K562 (cell line): ENCODE measurements around the gene PRR14L. TPM values are rescaled to one million over a fixed set of nuclear protein-coding genes. Genes with fewer than 3 reads are reported as not detected.
A peak's percentile ranks its signal among the peaks of the same experiment; 100 is the strongest.

Experiments
- ATAC-seq: fragments of 200-7000 bp; cut with Tn5 transposase; 3 replicates; pipeline ENCODE4 v1.9.1; 2020; ENCODE audit warnings: moderate library complexity
- BruUV-seq: library from RNA; stranded (reverse); fragments of 400-500 nt; replicated peaks from 2 replicates; lab custom pipeline; 2021; lab: Mats Ljungman, UMichigan
- CTCF ChIA-PET: fragments of 300-600 bp; formaldehyde crosslinking; extraction: SDS; loops from one replicate; lab custom pipeline; 2021; ENCODE audit warnings: low intra/inter-chr PET ratio; lab: Yijun Ruan, JAX
- POLR2A ChIA-PET: fragments of 300-600, 350-650 bp; sonication (Branson Sonifier 250); formaldehyde crosslinking; extraction: SDS; loops from one replicate; lab custom pipeline; 2021; ENCODE audit warnings: antibody characterized with exemption, inconsistent platforms; lab: Yijun Ruan, JAX
- DNase-seq, 4 experiments: peaks; one replicate each; pipeline versions ENCODE4 v3.0.0 to v3.0.0-alpha.2; 2011 to 2018; ENCODE audit warnings: low spot score in 3 of 4, mixed read lengths in 3 of 4; ENCODE audit errors: extremely low read depth in 1 of 4
- FAIRE-seq: peaks from 2 replicates; lab custom pipeline; 2011; peaks lifted over from hg19 to GRCh38; lab: Jason Lieb, UNC
- H2AFZ ChIP-seq: 2 replicates; pipeline ENCODE4 v1.6.0; 2011; ENCODE audit warnings: low read depth, low read length, control low read depth, inconsistent platforms
- H3K27ac ChIP-seq: fragments of 200-600 bp; 3 replicates; pipeline ENCODE4 v1.8.0; 2011; ENCODE audit warnings: low read depth, mild to moderate bottlenecking, control low read depth, inconsistent platforms, low read length, moderate library complexity, mixed read lengths; ENCODE audit errors: extremely low read depth
- H3K27me3 ChIP-seq, 2 experiments: fragments of 300-600 bp in 1 of 2; 2 replicates in 1 of 2; 3 replicates in 1 of 2; pipeline versions ENCODE4 v1.6.0 to v1.8.0; 2011; ENCODE audit warnings: inconsistent platforms in 2 of 2, low read length in 2 of 2, mild to moderate bottlenecking in 1 of 2, mixed read lengths in 1 of 2, moderate library complexity in 1 of 2; ENCODE audit not compliant: control insufficient read depth in 2 of 2, insufficient read depth in 2 of 2
- H3K36me3 ChIP-seq: fragments of 300-600 bp; 3 replicates; pipeline ENCODE4 v1.8.0; 2011; ENCODE audit warnings: mild to moderate bottlenecking, low read length, inconsistent platforms; ENCODE audit not compliant: control insufficient read depth, insufficient read depth
- H3K4me1 ChIP-seq, 2 experiments: fragments of 200-600 bp in 1 of 2; replicated peaks in 1 of 2; 2 replicates in 1 of 2; 3 replicates in 1 of 2; pipeline versions ENCODE4 v1.5.1 to v1.8.0; 2011; ENCODE audit warnings: inconsistent platforms in 2 of 2, low read length in 2 of 2, mild to moderate bottlenecking in 1 of 2, mixed read lengths in 1 of 2, moderate library complexity in 1 of 2; ENCODE audit not compliant: control insufficient read depth in 2 of 2, insufficient read depth in 2 of 2
- H3K4me2 ChIP-seq: 2 replicates; pipeline ENCODE4 v1.6.1; 2011; ENCODE audit warnings: low read length, control low read depth, inconsistent platforms, mixed read lengths; ENCODE audit not compliant: insufficient read depth
- H3K4me3 ChIP-seq: fragments of 200-600 bp; sonication (generic), shearing (Covaris generic); 2 replicates; pipeline ENCODE4 v1.5.1; 2016; ENCODE audit warnings: control low read depth, inconsistent platforms
- H3K79me2 ChIP-seq: fragments of 200-600 bp; 3 replicates; pipeline ENCODE4 v1.8.0; 2011; ENCODE audit warnings: low read length, inconsistent platforms; ENCODE audit not compliant: control insufficient read depth, insufficient read depth
- H3K9ac ChIP-seq, 2 experiments: 2 replicates each; pipeline versions ENCODE4 v1.6.0 to v1.6.1; 2011; ENCODE audit warnings: low read depth in 2 of 2, low read length in 2 of 2, control low read depth in 1 of 2, inconsistent platforms in 1 of 2, mild to moderate bottlenecking in 1 of 2, mixed read lengths in 1 of 2; ENCODE audit not compliant: insufficient read depth in 1 of 2
- H3K9me1 ChIP-seq: one replicate; pipeline ENCODE4 v1.6.0; 2011; ENCODE audit warnings: inconsistent platforms, mild to moderate bottlenecking, low read length, moderate library complexity; ENCODE audit not compliant: control insufficient read depth, insufficient read depth
- H3K9me3 ChIP-seq: replicated peaks from 2 replicates; pipeline ENCODE4 v1.5.1; 2011; ENCODE audit warnings: low read depth, low read length, inconsistent platforms; ENCODE audit not compliant: control insufficient read depth, insufficient read depth
- H4K20me1 ChIP-seq: replicated peaks from 2 replicates; pipeline ENCODE4 v1.6.1; 2011; ENCODE audit warnings: low read length, inconsistent platforms, mixed read lengths; ENCODE audit not compliant: control insufficient read depth, insufficient read depth
- ADNP ChIP-seq: fragments of 200-800 bp; sonication (Bioruptor generic); IDR thresholded peaks from 2 replicates; pipeline ENCODE4 v1.6.1; 2016; ENCODE audit warnings: missing genetic modification characterization, missing compliant biosample characterization
- EGR1 ChIP-seq: fragments of 450-650 bp; conservative IDR thresholded peaks from 2 replicates; pipeline ENCODE4 v1.6.1; 2017; ENCODE audit warnings: mild to moderate bottlenecking
- EHMT2 ChIP-seq: fragments of 450-650 bp; IDR thresholded peaks from 2 replicates; pipeline ENCODE4 v1.6.1; 2018; ENCODE audit warnings: antibody characterized with exemption
- MTA1 ChIP-seq: fragments of 450-650 bp; IDR thresholded peaks from 2 replicates; pipeline ENCODE4 v1.6.1; 2017; ENCODE audit warnings: borderline replicate concordance
- NELFE ChIP-seq: IDR thresholded peaks from 2 replicates; pipeline ENCODE4 v1.6.1; 2011; ENCODE audit warnings: mild to moderate bottlenecking; ENCODE audit not compliant: insufficient read depth, insufficient read length
- SIN3A ChIP-seq, 2 experiments: fragments of 150-350 bp in 1 of 2; IDR thresholded peaks; 2 replicates each; pipeline ENCODE4 v1.6.1; 2011 to 2016; ENCODE audit warnings: borderline replicate concordance in 2 of 2, low read depth in 2 of 2, low read length in 2 of 2, mild to moderate bottlenecking in 2 of 2, moderate library complexity in 2 of 2; ENCODE audit not compliant: control insufficient read depth in 1 of 2
- SRSF7 ChIP-seq: fragments of 200-400 bp; formaldehyde crosslinking; optimal IDR thresholded peaks from 2 replicates; pipeline ENCODE3; 2017; ENCODE audit warnings: mild to moderate bottlenecking, low read depth, low read length
- ZNF140 ChIP-seq: fragments of 250-450 bp; sonication (Bioruptor Pico); IDR thresholded peaks from 2 replicates; pipeline ENCODE4 v1.8.0; 2021; ENCODE audit warnings: moderate library complexity, mild to moderate bottlenecking, inconsistent platforms
- ZNF444 ChIP-seq: fragments of 250-450 bp; sonication (Bioruptor Pico); IDR thresholded peaks from 2 replicates; pipeline ENCODE4 v1.4.0; 2020; ENCODE audit warnings: mild to moderate bottlenecking, moderate library complexity
- ZNF586 ChIP-seq: fragments of 450-650 bp; formaldehyde crosslinking; conservative IDR thresholded peaks from 2 replicates; pipeline ENCODE4 v1.4.0; 2020; ENCODE audit warnings: mild to moderate bottlenecking, moderate library complexity
- ZNF766 ChIP-seq: fragments of 200-800 bp; sonication (Bioruptor generic); conservative IDR thresholded peaks from 2 replicates; pipeline ENCODE4 v1.6.1; 2016; ENCODE audit warnings: missing genetic modification characterization, missing compliant biosample characterization
- WGBS: fragments of 100-300 bp; shearing (Covaris generic); methylation state at CpG from one replicate; pipeline ENCODE4 v1.1.6; 2016; ENCODE audit warnings: low coverage, mixed read lengths; ENCODE audit not compliant: insufficient coverage; ENCODE audit errors: missing lambda C conversion rate; 5-methylcytosine and 5-hydroxymethylcytosine counted together
- in situ Hi-C: fragments of 300-500 bp; cut with MboI; formaldehyde crosslinking; loops from 4 replicates; pipeline ENCODE4 v1.15.0; 2018; ENCODE audit warnings: inconsistent platforms, mixed read lengths
- intact Hi-C: fragments of 100-400 bp; cut with micrococcal nuclease; formaldehyde crosslinking; loops from 2 replicates; pipeline ENCODE4 v1.14.2; 2022
- polyA plus RNA-seq, 8 experiments: library from polyadenylated mRNA; depleted of rRNA in 4 of 8; stranded (reverse) in 5 of 8; unstranded in 3 of 8; fragments of >200 nt; fragmentation: Nextera tagmentation in 2 of 8; fragmentation: Illumina TruSeq in 1 of 8; extraction: Ambion mirVana in 2 of 8; extraction: Trizol in 1 of 8; gene quantifications; 2 replicates each; pipeline versions ENCODE4 v1.2.1 to v1.2.3, GENCODE V29; 2011 to 2014; ENCODE audit warnings: inconsistent platforms in 1 of 8, missing spikeins in 1 of 8
- total RNA-seq, 7 experiments: library from RNA; depleted of rRNA in 6 of 7; stranded (reverse); fragments of >200 nt in 6 of 7; fragmentation: Illumina TruSeq in 2 of 7; extraction: Trizol in 2 of 7; gene quantifications; 2 replicates each; pipeline versions ENCODE4 v1.2.1 to v1.2.3, GENCODE V29; 2011 to 2021; ENCODE audit warnings: low replicate concordance in 1 of 7
- TF ChIP-seq, protein P1 (sequence below): sonication (generic); formaldehyde crosslinking; IDR thresholded peaks from 2 replicates; pipeline ENCODE4 v1.8.1; 2023; ENCODE audit warnings: mild to moderate bottlenecking, missing genetic modification reagents
- TF ChIP-seq, protein P2 (sequence below): fragments of 250-450 bp; sonication (Bioruptor Pico); IDR thresholded peaks from 2 replicates; pipeline ENCODE4 v1.5.0; 2020; ENCODE audit warnings: mild to moderate bottlenecking, borderline replicate concordance
- TF ChIP-seq, protein P3 (sequence below): fragments of 450-650 bp; IDR thresholded peaks from 2 replicates; pipeline ENCODE4 v1.6.1; 2018; ENCODE audit warnings: mild to moderate bottlenecking, low read depth; ENCODE audit not compliant: partially characterized antibody
- TF ChIP-seq, protein P4 (sequence below), 2 experiments: fragments of 450-650 bp; conservative IDR thresholded peaks; 2 replicates each; pipeline ENCODE4 v1.6.1; 2017; ENCODE audit warnings: mild to moderate bottlenecking in 2 of 2, moderate library complexity in 2 of 2

Gene PRR14L
- total and polyA plus RNA-seq, 9 of the 15 experiments (the other 6 are each of a cell fraction or from before 2014, with no cell fraction given): 2.8 to 36.3 (median 12.3) TPM

DNA sequence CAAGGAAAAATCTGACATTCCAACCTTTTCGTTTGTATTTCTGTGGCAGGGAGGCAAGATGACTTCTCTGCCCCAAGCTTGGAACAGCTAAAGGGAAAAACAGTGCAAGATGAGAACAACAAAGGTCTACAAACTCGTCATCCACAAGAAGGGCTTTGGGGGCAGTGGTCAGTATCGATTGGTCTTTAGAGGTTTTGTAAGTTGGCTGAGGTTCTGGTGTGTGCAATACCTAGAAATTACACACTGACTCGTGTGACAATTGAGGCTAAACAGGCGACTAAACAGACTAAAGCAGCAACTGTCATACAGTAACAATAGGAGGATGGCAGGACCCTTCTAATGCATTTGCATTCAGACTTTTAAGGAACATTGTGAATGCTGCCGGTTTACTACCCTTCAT, 4.9 kb upstream of the PRR14L start:
- in situ Hi-C loops: no loop called here
- FAIRE-seq: no peak

More for the DNA sequence above, 4.9 kb upstream of the PRR14L start:
- peak overlapping the region; percentile 23 to 97; a peak in 2 of 4 replicates for H3K9ac ChIP-seq
- peak overlapping the region; percentile 99 for H3K4me2 ChIP-seq
- TSS peak; percentile 42 for BruUV-seq
- peaks cover 5% of the 10 kb centered on the region; the same call in 1 of the 3 replicates for H3K36me3 ChIP-seq
- no peaks in the 10 kb centered on the region for H3K9me3 ChIP-seq
- DNase-seq (no peak), ATAC-seq (no peak)
- H3K79me2 ChIP-seq: peaks cover 17% of the 10 kb centered on the region
- H3K4me3 ChIP-seq: peak overlapping the region; percentile 72
- ChIA-PET CTCF (no interaction called here), POLR2A (interaction anchor here (0.6 kb wide), 1 partner anchor 442 kb away, joined by 3 read pairs; no protein-coding TSS in a partner anchor)
- intact Hi-C loops: loop anchor here (5.0 to 10.0 kb wide), 2 partner anchors 90 to 192 kb away; partner anchors contain the start of gene PISD
- H3K27ac ChIP-seq: peak overlapping the region; percentile 100; the same call in 2 of the 3 replicates
- TF ChIP-seq ZNF444 (no peak), SIN3A (IDR thresholded peaks at IDR 0.05; ENCODE audit: borderline replicate concordance in 2 of 2, control insufficient read depth in 1 of 2, low read depth in 2 of 2, low read length in 2 of 2) (no peak), SRSF7 (no peak), EGR1 (no peak), EHMT2 (no peak), ADNP (tag) (no peak), MTA1 (no peak), ZNF586 (CRISPR knock-in tag) (no peak), ZNF766 (CRISPR knock-in tag) (no peak), NELFE (no peak), ZNF140 (no peak)
- TF ChIP-seq, protein P1, sequence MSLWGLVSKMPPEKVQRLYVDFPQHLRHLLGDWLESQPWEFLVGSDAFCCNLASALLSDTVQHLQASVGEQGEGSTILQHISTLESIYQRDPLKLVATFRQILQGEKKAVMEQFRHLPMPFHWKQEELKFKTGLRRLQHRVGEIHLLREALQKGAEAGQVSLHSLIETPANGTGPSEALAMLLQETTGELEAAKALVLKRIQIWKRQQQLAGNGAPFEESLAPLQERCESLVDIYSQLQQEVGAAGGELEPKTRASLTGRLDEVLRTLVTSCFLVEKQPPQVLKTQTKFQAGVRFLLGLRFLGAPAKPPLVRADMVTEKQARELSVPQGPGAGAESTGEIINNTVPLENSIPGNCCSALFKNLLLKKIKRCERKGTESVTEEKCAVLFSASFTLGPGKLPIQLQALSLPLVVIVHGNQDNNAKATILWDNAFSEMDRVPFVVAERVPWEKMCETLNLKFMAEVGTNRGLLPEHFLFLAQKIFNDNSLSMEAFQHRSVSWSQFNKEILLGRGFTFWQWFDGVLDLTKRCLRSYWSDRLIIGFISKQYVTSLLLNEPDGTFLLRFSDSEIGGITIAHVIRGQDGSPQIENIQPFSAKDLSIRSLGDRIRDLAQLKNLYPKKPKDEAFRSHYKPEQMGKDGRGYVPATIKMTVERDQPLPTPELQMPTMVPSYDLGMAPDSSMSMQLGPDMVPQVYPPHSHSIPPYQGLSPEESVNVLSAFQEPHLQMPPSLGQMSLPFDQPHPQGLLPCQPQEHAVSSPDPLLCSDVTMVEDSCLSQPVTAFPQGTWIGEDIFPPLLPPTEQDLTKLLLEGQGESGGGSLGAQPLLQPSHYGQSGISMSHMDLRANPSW (CRISPR knock-in tag): no peak
- TF ChIP-seq, protein P2, sequence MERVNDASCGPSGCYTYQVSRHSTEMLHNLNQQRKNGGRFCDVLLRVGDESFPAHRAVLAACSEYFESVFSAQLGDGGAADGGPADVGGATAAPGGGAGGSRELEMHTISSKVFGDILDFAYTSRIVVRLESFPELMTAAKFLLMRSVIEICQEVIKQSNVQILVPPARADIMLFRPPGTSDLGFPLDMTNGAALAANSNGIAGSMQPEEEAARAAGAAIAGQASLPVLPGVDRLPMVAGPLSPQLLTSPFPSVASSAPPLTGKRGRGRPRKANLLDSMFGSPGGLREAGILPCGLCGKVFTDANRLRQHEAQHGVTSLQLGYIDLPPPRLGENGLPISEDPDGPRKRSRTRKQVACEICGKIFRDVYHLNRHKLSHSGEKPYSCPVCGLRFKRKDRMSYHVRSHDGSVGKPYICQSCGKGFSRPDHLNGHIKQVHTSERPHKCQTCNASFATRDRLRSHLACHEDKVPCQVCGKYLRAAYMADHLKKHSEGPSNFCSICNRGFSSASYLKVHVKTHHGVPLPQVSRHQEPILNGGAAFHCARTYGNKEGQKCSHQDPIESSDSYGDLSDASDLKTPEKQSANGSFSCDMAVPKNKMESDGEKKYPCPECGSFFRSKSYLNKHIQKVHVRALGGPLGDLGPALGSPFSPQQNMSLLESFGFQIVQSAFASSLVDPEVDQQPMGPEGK: no peak
- TF ChIP-seq, protein P3, sequence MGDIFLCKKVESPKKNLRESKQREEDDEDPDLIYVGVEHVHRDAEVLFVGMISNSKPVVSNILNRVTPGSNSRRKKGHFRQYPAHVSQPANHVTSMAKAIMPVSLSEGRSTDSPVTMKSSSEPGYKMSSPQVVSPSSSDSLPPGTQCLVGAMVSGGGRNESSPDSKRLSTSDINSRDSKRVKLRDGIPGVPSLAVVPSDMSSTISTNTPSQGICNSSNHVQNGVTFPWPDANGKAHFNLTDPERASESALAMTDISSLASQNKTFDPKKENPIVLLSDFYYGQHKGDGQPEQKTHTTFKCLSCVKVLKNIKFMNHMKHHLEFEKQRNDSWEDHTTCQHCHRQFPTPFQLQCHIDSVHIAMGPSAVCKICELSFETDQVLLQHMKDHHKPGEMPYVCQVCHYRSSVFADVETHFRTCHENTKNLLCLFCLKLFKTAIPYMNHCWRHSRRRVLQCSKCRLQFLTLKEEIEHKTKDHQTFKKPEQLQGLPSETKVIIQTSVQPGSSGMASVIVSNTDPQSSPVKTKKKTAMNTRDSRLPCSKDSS: no peak
- TF ChIP-seq, protein P4, sequence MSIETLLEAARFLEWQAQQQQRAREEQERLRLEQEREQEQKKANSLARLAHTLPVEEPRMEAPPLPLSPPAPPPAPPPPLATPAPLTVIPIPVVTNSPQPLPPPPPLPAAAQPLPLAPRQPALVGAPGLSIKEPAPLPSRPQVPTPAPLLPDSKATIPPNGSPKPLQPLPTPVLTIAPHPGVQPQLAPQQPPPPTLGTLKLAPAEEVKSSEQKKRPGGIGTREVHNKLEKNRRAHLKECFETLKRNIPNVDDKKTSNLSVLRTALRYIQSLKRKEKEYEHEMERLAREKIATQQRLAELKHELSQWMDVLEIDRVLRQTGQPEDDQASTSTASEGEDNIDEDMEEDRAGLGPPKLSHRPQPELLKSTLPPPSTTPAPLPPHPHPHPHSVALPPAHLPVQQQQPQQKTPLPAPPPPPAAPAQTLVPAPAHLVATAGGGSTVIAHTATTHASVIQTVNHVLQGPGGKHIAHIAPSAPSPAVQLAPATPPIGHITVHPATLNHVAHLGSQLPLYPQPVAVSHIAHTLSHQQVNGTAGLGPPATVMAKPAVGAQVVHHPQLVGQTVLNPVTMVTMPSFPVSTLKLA (conservative IDR thresholded peaks at IDR 0.05): no peak
- H3K27me3 ChIP-seq: no peaks in the 10 kb centered on the region
- H3K4me1 ChIP-seq: peaks cover 29 to 38% of the 10 kb centered on the region in 2 experiments
- no peaks in the 10 kb centered on the region for H3K9me1 ChIP-seq
- H2AFZ ChIP-seq: peak overlapping the region; percentile 93; the same call in 1 of the 2 replicates
- no peaks in the 10 kb centered on the region for H4K20me1 ChIP-seq
- 6% methylated on average over 6 of the region's 6 CpGs for WGBS
